Measurements from ENCODE around the gene RNF144A. TPM values are rescaled to one million over a fixed set of nuclear protein-coding genes. Genes with fewer than 3 reads are reported as not detected.
"Not testable (repeated sequence)": the region's sequence is repeated elsewhere in the genome, so short reads cannot be mapped to it uniquely, and the experiment has no call there.

The RNF144A gene
- total RNA-seq, 2 donors from 2014 or later = 13.6 to 29.2 TPM

DNA sequence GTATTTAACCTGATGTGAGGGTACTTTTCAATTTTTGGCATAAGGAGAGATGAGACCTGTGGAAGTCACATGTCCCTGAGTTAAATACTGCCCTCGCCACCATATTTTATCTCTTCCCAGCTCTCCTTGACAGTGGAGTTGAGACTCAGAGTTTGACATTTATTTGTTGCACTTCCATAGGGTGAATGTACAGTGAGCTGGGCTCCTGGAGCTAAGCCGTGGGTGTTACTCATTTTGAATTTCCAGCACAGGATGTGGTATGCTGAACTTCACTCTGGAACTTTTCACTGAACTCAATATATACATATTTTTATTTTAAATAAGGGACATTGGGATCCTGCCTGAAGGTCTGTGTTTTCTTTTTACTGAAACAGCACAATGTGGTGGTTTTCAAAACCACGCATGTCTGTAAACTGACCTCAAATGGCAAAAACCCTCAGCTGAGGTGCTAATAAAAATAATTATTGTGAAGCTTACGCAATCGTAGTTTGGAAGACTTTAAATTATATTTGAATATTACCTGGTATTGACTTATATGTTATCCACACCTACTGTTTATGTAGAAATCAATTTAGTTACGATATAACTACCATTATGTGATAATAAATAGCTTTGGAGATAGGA, 12.1 kb downstream of the RNF144A start:
- Mint-ChIP-seq H3K27me3 (no peaks in the 10 kb centered on the region), H3K4me3 (peak overlapping the region; percentile 25), H3K36me3 (ENCODE audit: low read depth) (peaks cover 10% of the 10 kb centered on the region), H3K9me3 (no peaks in the 10 kb centered on the region), H3K27ac (no peak overlapping the region), H3K4me1 (peaks cover 37% of the 10 kb centered on the region)
- ATAC-seq (replicated peaks) = peak; percentile 52

- Mint-ChIP-seq H3K27ac (no peak overlapping the region), H3K4me1 (peaks cover 40% of the 10 kb centered on the region), H3K27me3 (no peaks in the 10 kb centered on the region), H3K4me3 (no peak overlapping the region), H3K36me3 (ENCODE audit: low read depth) (peaks cover 10% of the 10 kb centered on the region), H3K9me3 (no peaks in the 10 kb centered on the region)
- no peak for ATAC-seq (replicated peaks)
Measured at GRCh38 chr2:6930923-6931647, 13.9 kb downstream of the RNF144A start.

DNA sequence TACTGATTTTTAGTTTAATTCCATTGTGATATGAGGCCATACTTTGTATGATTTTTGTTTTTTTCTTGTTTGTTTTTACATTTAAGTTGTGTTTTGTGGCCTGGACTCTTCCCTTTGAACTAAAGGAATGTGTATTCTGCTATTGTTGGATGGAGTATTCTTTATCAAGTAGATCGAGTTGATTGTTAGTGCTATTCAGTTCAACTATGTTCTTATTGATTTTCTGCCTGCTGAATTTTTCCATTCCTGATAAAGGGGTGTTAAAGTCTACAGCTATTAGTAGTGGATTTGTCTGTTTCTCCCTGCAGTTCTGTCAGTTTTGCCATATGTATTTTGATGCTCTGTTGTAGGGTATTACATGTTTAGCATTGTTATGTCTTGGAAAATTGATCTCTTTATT, 14.5 kb downstream of the RNF144A start:
- no peak overlapping the region for H3K27ac Mint-ChIP-seq
- no peak overlapping the region for H3K4me3 Mint-ChIP-seq
- H3K27me3 Mint-ChIP-seq = no peaks in the 10 kb centered on the region
- H3K9me3 Mint-ChIP-seq = no peaks in the 10 kb centered on the region
- H3K36me3 Mint-ChIP-seq (ENCODE audit: low read depth) = peaks cover 10% of the 10 kb centered on the region
- peaks cover 40% of the 10 kb centered on the region for H3K4me1 Mint-ChIP-seq
- ATAC-seq (replicated peaks) = no peak

DNA sequence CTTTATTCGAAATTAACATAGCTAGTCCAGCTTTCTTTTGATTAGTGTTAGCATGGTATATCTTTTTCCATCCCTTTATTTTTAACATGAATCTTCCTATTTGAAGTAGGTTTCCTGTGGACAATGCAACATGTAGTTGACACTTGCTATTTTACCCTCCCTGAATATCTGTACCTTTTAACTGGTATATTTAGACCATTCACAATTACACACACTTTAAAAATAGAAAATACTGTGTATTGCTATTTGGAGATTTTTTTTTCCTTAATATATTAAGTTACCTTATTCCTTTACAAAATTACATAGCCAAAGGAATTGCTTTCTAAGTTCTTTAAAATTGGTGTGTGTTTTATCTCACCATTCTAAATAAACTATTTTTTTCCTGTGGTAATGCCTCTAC, 15.0 kb downstream of the RNF144A start:
- no peak for ATAC-seq (replicated peaks)
- Mint-ChIP-seq H3K36me3 (ENCODE audit: low read depth) (peaks cover 10% of the 10 kb centered on the region), H3K27ac (no peak overlapping the region), H3K4me3 (no peak overlapping the region), H3K4me1 (peaks cover 40% of the 10 kb centered on the region), H3K27me3 (no peaks in the 10 kb centered on the region), H3K9me3 (no peaks in the 10 kb centered on the region)

GRCh38 chr2:6932828-6933227, 15.6 kb downstream of the RNF144A start:
- Mint-ChIP-seq H3K4me1 (peaks cover 40% of the 10 kb centered on the region), H3K4me3 (no peak overlapping the region), H3K27ac (no peak overlapping the region), H3K9me3 (no peaks in the 10 kb centered on the region), H3K36me3 (ENCODE audit: low read depth) (peaks cover 10% of the 10 kb centered on the region), H3K27me3 (no peaks in the 10 kb centered on the region)
- ATAC-seq (replicated peaks) = no peak

GRCh38 chr2:6933911-6934310, 16.7 kb downstream of the RNF144A start:
- H3K36me3 Mint-ChIP-seq (ENCODE audit: low read depth) = no peaks in the 10 kb centered on the region
- no peaks in the 10 kb centered on the region for H3K27me3 Mint-ChIP-seq
- H3K4me1 Mint-ChIP-seq = peaks cover 30% of the 10 kb centered on the region
- ATAC-seq (replicated peaks) = no peak
- no peak overlapping the region for H3K27ac Mint-ChIP-seq
- H3K4me3 Mint-ChIP-seq = no peak overlapping the region
- no peaks in the 10 kb centered on the region for H3K9me3 Mint-ChIP-seq

- no peak overlapping the region for H3K27ac Mint-ChIP-seq
- H3K4me1 Mint-ChIP-seq = peaks cover 25% of the 10 kb centered on the region
- H3K4me3 Mint-ChIP-seq = no peak overlapping the region
- ATAC-seq (replicated peaks) = no peak
- no peaks in the 10 kb centered on the region for H3K27me3 Mint-ChIP-seq
- no peaks in the 10 kb centered on the region for H3K9me3 Mint-ChIP-seq
- H3K36me3 Mint-ChIP-seq (ENCODE audit: low read depth) = no peaks in the 10 kb centered on the region
Measured at GRCh38 chr2:6934345-6934744, 17.1 kb downstream of the RNF144A start.

GRCh38 chr2:6934758-6935651, 17.8 kb downstream of the RNF144A start:
- peaks cover 20% of the 10 kb centered on the region for H3K4me1 Mint-ChIP-seq
- no peaks in the 10 kb centered on the region for H3K27me3 Mint-ChIP-seq
- no peaks in the 10 kb centered on the region for H3K9me3 Mint-ChIP-seq
- no peaks in the 10 kb centered on the region for H3K36me3 Mint-ChIP-seq (ENCODE audit: low read depth)
- no peak for ATAC-seq (replicated peaks)
- no peak overlapping the region for H3K27ac Mint-ChIP-seq
- H3K4me3 Mint-ChIP-seq = no peak overlapping the region

DNA sequence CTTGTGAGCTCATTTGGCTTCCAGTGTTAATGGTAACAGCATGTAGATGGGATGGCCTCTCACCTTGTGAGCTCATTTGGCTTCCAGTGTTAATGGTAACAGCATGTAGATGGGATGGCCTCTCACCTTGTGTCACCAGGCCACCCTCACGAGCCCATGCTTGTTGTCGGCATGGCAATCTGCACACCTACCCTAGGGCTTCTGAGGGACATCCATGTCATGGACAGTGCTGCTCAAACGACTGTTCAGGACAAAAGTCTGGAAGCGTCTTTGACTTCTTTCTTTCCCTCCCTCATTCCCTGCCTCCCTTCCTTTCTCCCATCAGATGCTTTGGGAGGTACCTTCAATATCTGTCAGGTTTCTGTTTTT, 18.4 kb downstream of the RNF144A start:
- H3K27me3 Mint-ChIP-seq; H3K36me3 Mint-ChIP-seq (ENCODE audit: low read depth); H3K27ac Mint-ChIP-seq; H3K9me3 Mint-ChIP-seq; H3K4me3 Mint-ChIP-seq; ATAC-seq (replicated peaks): not testable (repeated sequence)
- H3K4me1 Mint-ChIP-seq = peaks cover 20% of the 10 kb centered on the region

DNA sequence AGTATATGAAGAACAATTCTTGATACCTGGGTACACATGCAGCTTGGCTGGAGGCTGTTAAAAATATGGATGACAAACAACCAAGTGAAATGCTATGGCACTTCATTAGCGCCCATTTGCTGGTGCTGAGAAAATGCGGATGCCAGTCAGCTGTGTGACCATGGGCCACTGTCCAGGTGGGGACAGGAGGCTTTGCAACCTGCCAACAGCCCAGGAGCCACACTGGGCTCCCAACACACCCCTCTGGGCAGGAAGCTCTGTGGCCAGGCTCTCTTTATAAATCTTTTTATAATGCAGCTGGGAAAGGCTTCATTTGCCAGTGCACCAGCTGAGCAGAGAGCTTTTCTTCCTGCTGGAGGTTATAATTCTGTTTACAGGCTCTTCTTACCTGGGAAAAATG, 19.9 kb downstream of the RNF144A start:
- H3K27ac Mint-ChIP-seq = no peak overlapping the region
- no peaks in the 10 kb centered on the region for H3K27me3 Mint-ChIP-seq
- no peaks in the 10 kb centered on the region for H3K9me3 Mint-ChIP-seq
- no peak for ATAC-seq (replicated peaks)
- peaks cover 16% of the 10 kb centered on the region for H3K36me3 Mint-ChIP-seq (ENCODE audit: low read depth)
- no peak overlapping the region for H3K4me3 Mint-ChIP-seq
- H3K4me1 Mint-ChIP-seq = peaks cover 19% of the 10 kb centered on the region

- H3K27me3 Mint-ChIP-seq = no peaks in the 10 kb centered on the region
- H3K4me3 Mint-ChIP-seq = no peak overlapping the region
- H3K9me3 Mint-ChIP-seq = no peaks in the 10 kb centered on the region
- no peak for ATAC-seq (replicated peaks)
- peaks cover 20% of the 10 kb centered on the region for H3K36me3 Mint-ChIP-seq (ENCODE audit: low read depth)
- H3K27ac Mint-ChIP-seq = no peak overlapping the region
- peaks cover 21% of the 10 kb centered on the region for H3K4me1 Mint-ChIP-seq
Measured at GRCh38 chr2:6937582-6937981, 20.4 kb downstream of the RNF144A start.

DNA sequence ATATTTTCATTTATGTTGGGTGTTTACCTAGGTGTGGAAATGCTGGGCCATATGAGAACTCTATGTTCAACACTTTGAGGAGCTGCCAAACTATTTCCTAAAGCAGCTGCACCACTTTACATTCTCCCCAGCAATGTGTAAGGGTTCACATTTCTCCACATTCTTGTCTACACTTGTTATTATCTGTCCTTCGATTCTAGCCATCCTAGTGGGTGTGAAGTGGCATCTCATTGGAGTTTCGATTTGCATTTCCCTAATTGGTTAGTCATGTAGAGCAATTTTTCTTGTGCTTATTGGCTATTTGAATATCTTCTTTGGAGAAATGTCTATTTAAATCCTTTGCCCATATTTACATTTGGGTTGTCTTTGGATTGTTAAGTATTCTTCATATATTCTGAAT, 21.9 kb downstream of the RNF144A start:
- Mint-ChIP-seq H3K27me3 (no peaks in the 10 kb centered on the region), H3K27ac (no peak overlapping the region), H3K9me3 (no peaks in the 10 kb centered on the region), H3K36me3 (ENCODE audit: low read depth) (peaks cover 35% of the 10 kb centered on the region), H3K4me3 (no peak overlapping the region), H3K4me1 (peaks cover 28% of the 10 kb centered on the region)
- no peak for ATAC-seq (replicated peaks)

DNA sequence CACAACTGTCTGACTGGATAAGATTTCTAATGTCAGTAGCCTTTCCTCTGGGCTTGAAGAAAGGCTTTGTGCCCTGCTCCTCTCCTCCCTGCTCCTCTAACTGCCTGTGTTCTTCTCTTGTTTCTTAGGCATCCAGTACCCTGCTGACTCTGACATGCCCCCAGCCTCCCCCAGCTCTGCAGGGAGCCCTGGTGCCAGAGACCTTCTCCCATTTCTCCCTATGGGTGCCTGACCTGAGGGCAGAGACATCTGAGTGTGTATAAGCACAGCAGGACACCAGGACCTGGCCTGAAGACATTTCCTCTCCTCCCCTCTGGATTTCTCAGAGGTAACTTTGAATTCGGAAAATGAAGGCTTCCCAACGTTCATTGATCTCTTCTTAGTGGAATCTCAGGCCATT, 23.6 kb downstream of the RNF144A start:
- H3K4me3 Mint-ChIP-seq = no peak overlapping the region
- H3K4me1 Mint-ChIP-seq = peaks cover 27% of the 10 kb centered on the region
- H3K27ac Mint-ChIP-seq = no peak overlapping the region
- peaks cover 50% of the 10 kb centered on the region for H3K36me3 Mint-ChIP-seq (ENCODE audit: low read depth)
- no peaks in the 10 kb centered on the region for H3K9me3 Mint-ChIP-seq
- H3K27me3 Mint-ChIP-seq = no peaks in the 10 kb centered on the region
- no peak for ATAC-seq (replicated peaks)

DNA sequence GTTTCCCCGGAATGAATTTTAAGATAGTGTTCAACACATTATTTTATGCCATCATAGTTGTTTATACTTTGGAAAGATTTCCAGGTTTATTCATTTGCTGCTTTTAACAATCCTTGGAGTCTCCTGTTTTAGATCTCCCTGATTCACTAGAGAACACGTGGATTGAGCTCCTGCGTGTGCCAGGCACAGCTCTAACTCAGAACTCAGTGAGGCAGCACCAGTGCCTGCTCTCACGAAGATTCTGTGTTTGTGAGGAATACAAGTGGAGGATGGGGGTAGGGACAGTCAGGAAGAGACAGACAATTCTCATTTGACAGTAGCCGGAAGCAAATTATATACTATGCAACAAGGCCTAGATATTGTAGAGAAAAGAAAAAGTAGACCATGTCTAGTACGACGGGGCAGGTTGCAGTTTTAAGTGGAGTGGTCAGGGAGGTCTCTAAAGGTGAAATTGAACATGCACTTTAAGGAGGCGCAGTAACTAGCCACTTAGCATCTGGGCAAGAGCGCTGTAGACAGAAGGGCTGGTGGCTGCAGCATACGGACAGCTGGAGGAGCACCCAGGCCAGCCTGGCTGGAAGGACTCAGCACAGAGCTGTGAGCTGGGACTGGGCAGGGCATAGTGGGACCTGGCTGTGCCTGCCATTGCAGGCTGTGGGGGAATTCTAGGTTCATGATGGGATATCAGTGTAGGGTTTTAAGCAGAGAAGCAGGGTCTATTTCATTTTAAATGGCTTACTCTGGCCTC, 24.3 kb downstream of the RNF144A start:
- no peak overlapping the region for H3K27ac Mint-ChIP-seq
- no peak for ATAC-seq (replicated peaks)
- H3K4me1 Mint-ChIP-seq = peaks cover 28% of the 10 kb centered on the region

More for the DNA sequence above, 24.3 kb downstream of the RNF144A start:
- no peak overlapping the region for H3K4me3 Mint-ChIP-seq
- no peaks in the 10 kb centered on the region for H3K27me3 Mint-ChIP-seq
- no peaks in the 10 kb centered on the region for H3K9me3 Mint-ChIP-seq
- H3K36me3 Mint-ChIP-seq (ENCODE audit: low read depth) = peaks cover 50% of the 10 kb centered on the region
